SH-SY5Y (cell line): ENCODE measurements around the gene BAD.
A peak's percentile ranks its signal among the peaks of the same experiment; 100 is the strongest.

Source experiments
- GATA2 ChIP-seq: IDR thresholded peaks from 2 replicates; pipeline ENCODE4 v1.6.1; 2011; ENCODE audit warnings: mild to moderate bottlenecking, low read depth, low read length
- GATA3 ChIP-seq: IDR thresholded peaks from 2 replicates; pipeline ENCODE4 v1.6.1; 2011; ENCODE audit warnings: low read depth, mild to moderate bottlenecking, low read length, moderate library complexity

BAD gene

GRCh38 chr11:64278576-64279190 is 5.8 kb downstream of the BAD start:
- no peak for TF ChIP-seq GATA3
- no peak for TF ChIP-seq GATA2

- TF ChIP-seq GATA3, result no peak
- TF ChIP-seq GATA2, result no peak
Measured at GRCh38 chr11:64276653-64277431, 7.6 kb downstream of the BAD start.

- TF ChIP-seq GATA2 (no peak), GATA3 (no peak)
Measured at GRCh38 chr11:64275841-64276240, 8.6 kb downstream of the BAD start.

- TF ChIP-seq GATA2 (no peak), GATA3 (no peak)
Measured at GRCh38 chr11:64275031-64275800, 9.2 kb downstream of the BAD start.

GRCh38 chr11:64269540-64270220 is 14.8 kb downstream of the BAD start:
- TF ChIP-seq GATA2, result no peak
- TF ChIP-seq GATA3, result no peak

GRCh38 chr11:64268893-64269539 is 15.4 kb downstream of the BAD start:
- TF ChIP-seq GATA2, result no peak
- TF ChIP-seq GATA3, result no peak

- TF ChIP-seq GATA2 (peak; percentile 96), GATA3 (no peak)
Measured at GRCh38 chr11:64268025-64268892, 16.2 kb downstream of the BAD start.

GRCh38 chr11:64267207-64267945 is 17.1 kb downstream of the BAD start:
- TF ChIP-seq GATA3 (no peak), GATA2 (no peak)

- no peak for TF ChIP-seq GATA2
- TF ChIP-seq GATA3, result no peak
Measured at GRCh38 chr11:64266339-64266738, 18.1 kb downstream of the BAD start.

- TF ChIP-seq GATA2 (no peak), GATA3 (no peak)
Measured at GRCh38 chr11:64265176-64266160, 19.0 kb downstream of the BAD start.

GRCh38 chr11:64264371-64264852 is 20.1 kb downstream of the BAD start:
- no peak for TF ChIP-seq GATA3
- peak; percentile 93 for TF ChIP-seq GATA2

- TF ChIP-seq GATA3, result no peak
- no peak for TF ChIP-seq GATA2
Measured at GRCh38 chr11:64263947-64264317, 20.5 kb downstream of the BAD start.
